ENCODE measurements around the gene SUSD5.
"Not testable (repeated sequence)": the region's sequence is repeated elsewhere in the genome, so short reads cannot be mapped to it uniquely, and the experiment has no call there.

SUSD5 gene

DNA sequence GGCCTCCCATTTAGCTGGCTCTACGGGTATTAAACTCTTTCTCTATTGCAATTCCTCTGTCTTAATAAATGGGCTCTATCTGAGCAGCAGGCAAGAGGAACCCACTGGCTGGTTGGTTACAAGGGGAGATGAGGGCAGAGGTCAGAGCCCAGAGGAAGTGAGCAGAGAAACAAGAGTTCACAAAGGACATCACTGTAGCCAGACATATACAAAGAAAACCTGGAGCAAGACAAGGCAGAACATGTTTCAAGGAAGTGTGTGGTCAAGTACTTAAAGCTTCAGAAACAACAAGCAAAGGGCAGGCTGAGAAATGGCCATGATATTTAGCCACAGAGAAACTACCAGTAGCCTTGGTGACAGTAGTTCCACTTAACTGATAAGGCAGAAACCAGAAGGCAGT, 24.3 kb downstream of the SUSD5 start:
- no peak for DNase-seq (ENCODE audit: low read depth in 2 of 2)

- no peak for DNase-seq (ENCODE audit: low read depth in 2 of 2)
Measured at GRCh38 chr3:33187368-33187634, 31.3 kb downstream of the SUSD5 start.

- DNase-seq (ENCODE audit: low read depth in 2 of 2): no peak
Measured at GRCh38 chr3:33186524-33187367, 31.9 kb downstream of the SUSD5 start.

- DNase-seq (ENCODE audit: low read depth in 2 of 2): no peak
Measured at GRCh38 chr3:33184863-33185262, 33.7 kb downstream of the SUSD5 start.

- DNase-seq (ENCODE audit: low read depth in 2 of 2): not testable (repeated sequence)
Measured at GRCh38 chr3:33181641-33182040, 37.0 kb downstream of the SUSD5 start.

GRCh38 chr3:33181229-33181628, 37.4 kb downstream of the SUSD5 start:
- DNase-seq (ENCODE audit: low read depth in 2 of 2): no peak

DNA sequence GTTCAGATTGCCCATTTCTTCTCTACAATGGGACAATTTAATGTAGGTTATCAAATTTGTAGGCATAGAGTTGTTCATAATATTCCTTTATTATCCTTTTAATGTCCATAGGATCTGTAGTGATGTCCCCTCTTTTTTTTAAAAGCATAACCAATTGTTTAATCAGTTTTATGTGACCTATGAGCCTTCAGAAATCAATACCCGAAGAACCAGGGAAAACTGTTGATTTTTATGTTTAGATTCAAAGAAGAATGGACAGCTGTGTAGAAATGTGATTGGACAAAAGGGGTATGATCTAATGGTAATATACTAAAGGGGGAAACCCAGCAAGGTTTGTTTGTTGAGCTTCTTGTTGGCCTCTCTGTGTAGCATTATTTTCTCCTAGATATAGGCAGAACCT, 39.5 kb downstream of the SUSD5 start:
- no peak for DNase-seq (ENCODE audit: low read depth in 2 of 2)

DNA sequence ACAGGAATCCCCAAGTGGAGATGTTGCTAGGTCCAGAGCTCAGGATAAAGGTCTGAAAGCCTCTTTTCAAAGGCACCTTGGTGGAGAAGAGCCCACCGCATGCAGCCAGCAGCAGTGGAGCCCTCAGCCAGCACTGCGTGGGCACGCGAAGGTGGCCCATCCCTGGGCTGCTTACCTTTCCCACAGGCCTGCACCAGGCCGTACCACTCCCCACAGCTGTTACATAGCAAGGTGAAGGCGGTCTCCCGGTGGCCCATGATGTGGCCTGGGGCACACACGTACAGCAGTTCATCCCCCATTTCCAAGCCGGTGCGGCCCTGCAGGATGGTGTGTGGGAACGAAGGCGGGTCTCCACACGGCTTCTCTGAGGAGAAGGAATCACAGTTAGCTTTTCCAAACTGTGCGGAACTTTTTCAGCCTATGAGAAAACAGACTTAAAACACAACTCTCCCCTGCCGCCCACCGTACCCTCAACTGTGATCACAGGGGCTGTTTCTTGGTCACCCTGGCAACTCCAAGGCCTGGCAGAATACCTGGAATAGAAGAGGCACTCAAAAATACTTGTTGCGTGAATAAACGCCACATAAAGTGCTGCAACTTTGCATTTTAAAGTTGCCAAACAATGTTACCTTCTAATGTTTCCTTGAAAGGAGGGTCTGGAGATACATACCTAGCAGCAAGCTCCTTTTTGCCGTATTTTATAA, 43.7 kb downstream of the SUSD5 start:
- DNase-seq (ENCODE audit: low read depth in 2 of 2): no peak

DNA sequence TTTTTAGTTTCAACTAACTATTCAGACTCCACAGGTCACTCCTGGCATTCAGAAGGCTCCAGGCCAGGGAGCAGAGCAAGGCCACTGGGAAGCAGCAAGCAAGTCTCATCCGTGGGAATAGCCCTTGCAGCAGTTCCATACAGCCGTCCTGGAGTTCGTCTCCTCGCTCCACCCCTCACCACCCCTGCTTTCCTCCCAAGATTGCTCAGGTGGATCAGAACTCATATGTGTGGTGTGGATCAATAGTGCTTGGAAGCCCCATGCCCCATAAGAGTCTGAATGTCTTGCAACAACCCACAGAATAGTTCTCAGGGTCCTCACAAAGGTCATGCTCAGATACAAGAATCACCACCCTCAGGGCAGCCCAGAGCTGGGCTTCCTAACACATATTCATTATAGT, 44.5 kb downstream of the SUSD5 start:
- no peak for DNase-seq (ENCODE audit: low read depth in 2 of 2)

DNA sequence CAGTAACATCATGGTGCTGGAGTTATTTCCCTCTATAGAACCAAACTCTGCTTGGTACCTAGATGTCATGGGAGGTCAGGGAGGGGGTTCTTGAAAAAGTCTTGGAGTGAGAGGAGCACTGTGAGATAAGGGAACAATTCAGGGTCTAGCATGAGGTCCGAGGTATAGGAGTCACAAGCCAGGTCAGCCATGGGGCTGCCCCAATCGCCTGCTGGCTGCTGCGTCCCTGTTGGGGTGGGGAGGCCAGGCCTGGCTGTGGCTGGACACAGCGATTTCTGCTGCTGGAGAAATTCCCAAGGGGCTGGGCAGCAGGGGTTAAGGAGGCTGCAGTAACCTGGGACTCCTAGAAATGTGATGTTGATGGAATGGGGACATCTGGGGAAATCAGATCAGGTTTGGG, 44.9 kb downstream of the SUSD5 start:
- no peak for DNase-seq (ENCODE audit: low read depth in 2 of 2)

- no peak for DNase-seq (ENCODE audit: low read depth in 2 of 2)
Measured at GRCh38 chr3:33173103-33173502, 45.5 kb downstream of the SUSD5 start.

GRCh38 chr3:33171580-33171979, 47.0 kb downstream of the SUSD5 start:
- DNase-seq (ENCODE audit: low read depth in 2 of 2): no peak

GRCh38 chr3:33170531-33170930, 48.1 kb downstream of the SUSD5 start:
- DNase-seq (ENCODE audit: low read depth in 2 of 2): no peak

DNA sequence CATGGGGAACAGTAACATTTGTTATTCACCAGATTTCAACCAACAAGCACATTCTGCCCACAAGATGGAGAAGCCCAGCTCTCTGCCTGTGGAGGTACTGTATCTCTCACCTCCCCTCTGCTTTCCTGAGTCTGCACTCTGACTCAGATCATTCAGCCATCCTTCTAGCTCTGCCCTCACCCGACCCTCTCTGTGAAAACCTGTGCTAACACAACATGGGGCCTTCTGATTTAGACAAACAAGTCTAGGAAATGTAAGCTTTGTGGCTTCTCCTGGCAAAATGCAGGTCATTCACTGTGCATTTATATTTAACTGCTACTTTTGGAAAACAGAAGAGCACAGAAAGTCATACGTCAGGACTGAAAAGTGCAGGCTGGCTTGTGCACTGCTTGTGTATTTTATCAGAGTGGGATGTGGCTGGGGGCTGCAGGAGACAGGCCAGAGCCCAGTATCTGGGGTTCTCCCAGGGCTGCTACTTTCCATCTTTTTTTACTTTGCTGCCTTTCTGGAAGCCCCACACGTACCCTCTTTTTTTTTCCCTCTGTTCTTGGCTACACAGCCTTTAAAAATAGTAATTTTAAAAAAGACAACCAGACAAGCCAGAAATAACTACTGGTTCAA, 50.8 kb downstream of the SUSD5 start:
- DNase-seq (ENCODE audit: low read depth in 2 of 2): no peak

DNA sequence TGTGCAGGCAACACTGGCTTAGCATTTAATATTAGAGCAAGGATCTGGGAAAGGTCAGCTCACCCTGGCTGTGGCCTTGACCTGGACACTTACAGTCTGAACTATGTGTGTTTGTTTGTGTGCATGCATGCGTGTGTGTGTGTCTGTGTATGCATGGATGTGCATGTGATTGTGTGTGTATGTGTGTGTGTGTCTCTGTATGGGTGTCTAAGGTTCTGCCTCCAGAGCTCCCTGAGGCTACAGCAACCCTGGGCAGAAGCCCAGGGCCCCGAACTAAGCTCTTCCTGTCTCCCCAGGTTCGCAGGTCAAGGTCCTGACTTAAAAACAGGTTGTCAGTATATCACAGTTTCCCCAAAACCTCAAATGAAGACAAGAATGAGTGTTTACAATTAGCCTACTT, 51.3 kb downstream of the SUSD5 start:
- no peak for DNase-seq (ENCODE audit: low read depth in 2 of 2)

DNA sequence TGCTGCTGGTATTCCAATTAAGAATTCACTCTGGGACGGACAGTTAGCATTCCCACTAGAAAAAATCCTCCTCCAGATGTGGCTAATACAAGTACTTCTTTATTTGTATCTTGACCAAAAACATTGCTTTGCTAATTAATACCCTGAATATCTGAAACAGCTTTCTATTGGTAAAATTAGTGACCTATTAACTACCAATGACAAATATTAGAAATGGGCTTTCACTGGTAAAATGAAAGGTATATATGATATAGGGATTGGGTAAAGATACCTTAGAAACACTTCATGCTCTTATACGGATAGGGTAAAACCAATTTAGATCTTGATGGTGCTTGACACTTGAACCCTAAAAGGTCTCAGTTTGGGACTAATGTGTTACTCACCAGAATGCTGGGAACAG, 52.5 kb downstream of the SUSD5 start:
- no peak for DNase-seq (ENCODE audit: low read depth in 2 of 2)

GRCh38 chr3:33165372-33165771, 53.2 kb downstream of the SUSD5 start:
- no peak for DNase-seq (ENCODE audit: low read depth in 2 of 2)

DNA sequence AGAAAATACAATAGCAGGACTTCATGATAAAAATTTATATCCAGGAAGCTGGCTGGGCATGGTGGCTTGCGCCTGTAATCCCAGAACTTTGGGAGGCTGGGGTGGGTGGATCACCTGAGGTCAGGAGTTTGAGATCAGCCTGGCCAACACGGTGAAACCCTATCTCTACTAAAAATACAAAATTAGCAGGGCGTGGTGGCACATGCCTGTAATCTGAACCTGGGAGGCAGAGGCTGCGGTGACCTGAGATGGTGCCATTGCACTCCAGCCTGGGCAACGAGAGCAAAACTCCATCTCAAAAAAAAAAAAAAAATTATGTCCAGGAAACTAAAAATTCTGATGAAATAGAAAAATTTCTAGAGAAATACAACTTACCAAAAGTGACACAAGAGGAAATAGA, 56.0 kb downstream of the SUSD5 start:
- DNase-seq (ENCODE audit: low read depth in 2 of 2): not testable (repeated sequence)

- DNase-seq (ENCODE audit: low read depth in 2 of 2): no peak
Measured at GRCh38 chr3:33159981-33160380, 58.6 kb downstream of the SUSD5 start.

- no peak for DNase-seq (ENCODE audit: low read depth in 2 of 2)
Measured at GRCh38 chr3:33159234-33159633, 59.4 kb downstream of the SUSD5 start.

DNA sequence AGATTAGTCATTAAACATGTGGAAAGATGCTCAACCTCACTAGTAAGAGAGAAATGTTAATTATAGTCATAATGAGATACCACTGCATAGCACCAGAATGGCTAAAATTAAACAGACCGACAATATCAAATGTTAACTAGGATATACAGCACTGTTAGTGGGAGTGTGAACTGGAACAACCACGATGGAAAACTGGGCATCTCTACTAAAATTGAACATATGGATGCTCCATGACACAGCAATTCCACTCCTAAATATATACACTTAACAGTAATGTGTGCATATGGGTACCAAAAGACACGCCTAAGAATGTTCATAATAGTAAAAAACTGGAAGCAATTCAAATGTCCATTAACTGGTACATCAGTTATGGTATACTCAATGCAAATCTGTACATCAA, 63.3 kb downstream of the SUSD5 start:
- no peak for DNase-seq (ENCODE audit: low read depth in 2 of 2)

- no peak for DNase-seq (ENCODE audit: low read depth in 2 of 2)
Measured at GRCh38 chr3:33153782-33154181, 64.8 kb downstream of the SUSD5 start.

All from stimulated activated CD4-positive, alpha-beta T cell treated with anti-CD3 and anti-CD28 coated beads, Interleukin-1b, Interleukin-23, amount 100 ng/mL, for 4 hours (primary cell).